ENCODE measurements around the gene STAG1.

Gene STAG1

GRCh38 chr3:136632625-136633081, 119.5 kb downstream of the STAG1 start:
- DNase-seq (ENCODE audit: low read depth in 1 of 2, low spot score in 1 of 2): no peak
- Histone ChIP-seq H3K27ac (replicated peaks) (no peak overlapping the region), H3K4me3 (replicated peaks; ENCODE audit: insufficient read depth, low read length) (no peak overlapping the region), H3K27me3 (ENCODE audit: insufficient read depth, poor library complexity, severe bottlenecking) (no peaks in the 10 kb centered on the region)
- no peak for TF ChIP-seq GABPA (IDR thresholded peaks at IDR 0.05; ENCODE audit: low read depth)
- no peak for TF ChIP-seq POLR2AphosphoS5 (IDR thresholded peaks at IDR 0.05; ENCODE audit: low read depth)
- no peak for TF ChIP-seq SPI1 (IDR thresholded peaks at IDR 0.05; ENCODE audit: borderline replicate concordance, low read depth)
- no peak for TF ChIP-seq REST (IDR thresholded peaks at IDR 0.05; ENCODE audit: insufficient replicate concordance, low read depth)
- TF ChIP-seq, protein P1, sequence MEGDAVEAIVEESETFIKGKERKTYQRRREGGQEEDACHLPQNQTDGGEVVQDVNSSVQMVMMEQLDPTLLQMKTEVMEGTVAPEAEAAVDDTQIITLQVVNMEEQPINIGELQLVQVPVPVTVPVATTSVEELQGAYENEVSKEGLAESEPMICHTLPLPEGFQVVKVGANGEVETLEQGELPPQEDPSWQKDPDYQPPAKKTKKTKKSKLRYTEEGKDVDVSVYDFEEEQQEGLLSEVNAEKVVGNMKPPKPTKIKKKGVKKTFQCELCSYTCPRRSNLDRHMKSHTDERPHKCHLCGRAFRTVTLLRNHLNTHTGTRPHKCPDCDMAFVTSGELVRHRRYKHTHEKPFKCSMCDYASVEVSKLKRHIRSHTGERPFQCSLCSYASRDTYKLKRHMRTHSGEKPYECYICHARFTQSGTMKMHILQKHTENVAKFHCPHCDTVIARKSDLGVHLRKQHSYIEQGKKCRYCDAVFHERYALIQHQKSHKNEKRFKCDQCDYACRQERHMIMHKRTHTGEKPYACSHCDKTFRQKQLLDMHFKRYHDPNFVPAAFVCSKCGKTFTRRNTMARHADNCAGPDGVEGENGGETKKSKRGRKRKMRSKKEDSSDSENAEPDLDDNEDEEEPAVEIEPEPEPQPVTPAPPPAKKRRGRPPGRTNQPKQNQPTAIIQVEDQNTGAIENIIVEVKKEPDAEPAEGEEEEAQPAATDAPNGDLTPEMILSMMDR (IDR thresholded peaks at IDR 0.05; ENCODE audit: insufficient read depth, low read length): no peak

DNA sequence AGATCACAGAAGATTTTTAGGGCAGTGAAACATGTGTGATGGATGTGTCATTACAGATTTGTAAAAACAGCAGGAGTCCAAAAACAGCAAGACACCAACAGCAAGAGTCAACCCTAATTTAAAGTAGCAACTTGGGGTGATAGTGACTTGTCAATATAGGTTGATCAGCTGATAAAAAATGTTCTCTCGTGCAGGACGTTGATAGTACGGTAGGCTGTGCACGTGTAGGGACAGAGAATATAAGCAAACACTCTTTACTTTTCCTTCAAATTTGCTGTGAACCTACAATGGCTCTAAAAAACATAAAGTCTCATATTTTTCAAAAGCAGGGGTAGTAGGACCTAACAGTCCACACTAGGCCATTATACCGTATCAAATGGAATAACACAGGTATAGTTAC, 120.8 kb downstream of the STAG1 start:
- TF ChIP-seq REST (IDR thresholded peaks at IDR 0.05; ENCODE audit: insufficient replicate concordance, low read depth): no peak
- TF ChIP-seq POLR2AphosphoS5 (IDR thresholded peaks at IDR 0.05; ENCODE audit: low read depth): no peak
- TF ChIP-seq, protein P1 (IDR thresholded peaks at IDR 0.05; ENCODE audit: insufficient read depth, low read length): no peak
- no peak for TF ChIP-seq GABPA (IDR thresholded peaks at IDR 0.05; ENCODE audit: low read depth)
- TF ChIP-seq SPI1 (IDR thresholded peaks at IDR 0.05; ENCODE audit: borderline replicate concordance, low read depth): no peak
- Histone ChIP-seq H3K27me3 (ENCODE audit: insufficient read depth, poor library complexity, severe bottlenecking) (no peaks in the 10 kb centered on the region), H3K27ac (replicated peaks) (no peak overlapping the region), H3K4me3 (replicated peaks; ENCODE audit: insufficient read depth, low read length) (no peak overlapping the region)
- DNase-seq (ENCODE audit: low read depth in 1 of 2, low spot score in 1 of 2): no peak

DNA sequence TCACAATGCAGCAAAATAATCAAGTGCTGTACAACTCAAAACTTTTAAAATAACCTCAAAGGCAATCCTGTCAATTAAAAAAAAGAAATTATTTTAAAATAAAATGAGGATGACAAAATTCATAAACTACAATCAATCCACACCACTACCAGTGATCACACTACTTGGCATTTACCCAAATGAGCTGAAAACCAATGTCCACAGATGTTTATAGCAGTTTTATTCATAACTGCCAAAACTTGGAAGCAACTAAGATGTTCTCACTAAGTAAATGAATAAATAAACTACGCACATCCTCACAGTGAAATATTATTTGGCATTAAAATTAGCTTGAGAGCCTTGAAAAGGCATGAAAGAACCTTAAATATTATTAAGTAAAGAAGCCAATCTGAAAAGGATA, 121.3 kb downstream of the STAG1 start:
- no peak overlapping the region for H3K27ac ChIP-seq (replicated peaks)
- DNase-seq (ENCODE audit: low read depth in 1 of 2, low spot score in 1 of 2): no peak
- no peaks in the 10 kb centered on the region for H3K27me3 ChIP-seq (ENCODE audit: insufficient read depth, poor library complexity, severe bottlenecking)
- no peak for TF ChIP-seq POLR2AphosphoS5 (IDR thresholded peaks at IDR 0.05; ENCODE audit: low read depth)
- TF ChIP-seq GABPA (IDR thresholded peaks at IDR 0.05; ENCODE audit: low read depth): no peak
- TF ChIP-seq REST (IDR thresholded peaks at IDR 0.05; ENCODE audit: insufficient replicate concordance, low read depth): no peak
- TF ChIP-seq, protein P1 (IDR thresholded peaks at IDR 0.05; ENCODE audit: insufficient read depth, low read length): no peak
- TF ChIP-seq SPI1 (IDR thresholded peaks at IDR 0.05; ENCODE audit: borderline replicate concordance, low read depth): no peak
- no peak overlapping the region for H3K4me3 ChIP-seq (replicated peaks; ENCODE audit: insufficient read depth, low read length)
